Fibroblast of upper back skin (primary cell): Measurements from ENCODE around the gene BRD3OS.
"Not testable (repeated sequence)": the region's sequence is repeated elsewhere in the genome, so short reads cannot be mapped to it uniquely, and the experiment has no call there.

Experiments used
- DNase-seq: peaks from one replicate; pipeline ENCODE4 v3.0.0-alpha.2; 2013

The BRD3OS gene

GRCh38 chr9:134066526-134066912 lies 41.2 kb downstream of the BRD3OS start:
- peak; percentile 10 for DNase-seq

- peak; percentile 27 for DNase-seq
Measured at GRCh38 chr9:134066913-134067851, 41.9 kb downstream of the BRD3OS start.

GRCh38 chr9:134067904-134068743 lies 42.8 kb downstream of the BRD3OS start, which contains the start of gene BRD3:
BRD3 (minus strand) TSS chr9:134068026; CDS start chr9:134053477, 14,549 bp downstream.
- peak; percentile 88 for DNase-seq

- no peak for DNase-seq
Measured at GRCh38 chr9:134068744-134069479, 43.6 kb downstream of the BRD3OS start.

GRCh38 chr9:134069480-134070399 lies 44.5 kb downstream of the BRD3OS start:
- no peak for DNase-seq

- DNase-seq, result no peak
Measured at GRCh38 chr9:134071149-134071548, 45.9 kb downstream of the BRD3OS start.

GRCh38 chr9:134072683-134073082 lies 47.4 kb downstream of the BRD3OS start:
- not testable (repeated sequence) for DNase-seq

GRCh38 chr9:134073500-134073899 lies 48.2 kb downstream of the BRD3OS start:
- no peak for DNase-seq

GRCh38 chr9:134075689-134076088 lies 50.4 kb downstream of the BRD3OS start:
- DNase-seq, result not testable (repeated sequence)

- no peak for DNase-seq
Measured at GRCh38 chr9:134076644-134077043, 51.4 kb downstream of the BRD3OS start.
